ENCODE data around the gene DCDC2C.

The DCDC2C gene

GRCh38 chr2:3709225-3709624, 5.8 kb downstream of the DCDC2C start:
- no peak for DNase-seq (ENCODE audit: low spot score)

GRCh38 chr2:3712424-3712823, 9.0 kb downstream of the DCDC2C start:
- DNase-seq (ENCODE audit: low spot score), result no peak

- no peak for DNase-seq (ENCODE audit: low spot score)
Observed at GRCh38 chr2:3712831-3713503, 9.6 kb downstream of the DCDC2C start.

- DNase-seq (ENCODE audit: low spot score), result no peak
Observed at GRCh38 chr2:3718679-3719078, 15.3 kb downstream of the DCDC2C start.

- DNase-seq (ENCODE audit: low spot score), result no peak
Observed at GRCh38 chr2:3725002-3725401, 21.6 kb downstream of the DCDC2C start.

- no peak for DNase-seq (ENCODE audit: low spot score)
Observed at GRCh38 chr2:3725458-3726250, 22.3 kb downstream of the DCDC2C start.

- no peak for DNase-seq (ENCODE audit: low spot score)
Observed at GRCh38 chr2:3726511-3726910, 23.1 kb downstream of the DCDC2C start.

- DNase-seq (ENCODE audit: low spot score), result no peak
Observed at GRCh38 chr2:3727397-3728045, 24.1 kb downstream of the DCDC2C start.

GRCh38 chr2:3728104-3729054, 25.0 kb downstream of the DCDC2C start:
- DNase-seq (ENCODE audit: low spot score), result no peak

GRCh38 chr2:3729055-3729448, 25.7 kb downstream of the DCDC2C start:
- no peak for DNase-seq (ENCODE audit: low spot score)

- no peak for DNase-seq (ENCODE audit: low spot score)
Observed at GRCh38 chr2:3729786-3730185, 26.4 kb downstream of the DCDC2C start.

GRCh38 chr2:3730646-3731045, 27.3 kb downstream of the DCDC2C start:
- no peak for DNase-seq (ENCODE audit: low spot score)

GRCh38 chr2:3731829-3732228, 28.5 kb downstream of the DCDC2C start:
- DNase-seq (ENCODE audit: low spot score), result no peak

GRCh38 chr2:3736112-3736511, 32.7 kb downstream of the DCDC2C start:
- DNase-seq (ENCODE audit: low spot score), result no peak

- no peak for DNase-seq (ENCODE audit: low spot score)
Observed at GRCh38 chr2:3737128-3737527, 33.8 kb downstream of the DCDC2C start.

GRCh38 chr2:3738454-3738853, 35.1 kb downstream of the DCDC2C start:
- DNase-seq (ENCODE audit: low spot score), result no peak

GRCh38 chr2:3739313-3739712, 35.9 kb downstream of the DCDC2C start:
- peak; percentile 5 for DNase-seq (ENCODE audit: low spot score)

GRCh38 chr2:3741396-3741795, 38.0 kb downstream of the DCDC2C start:
- peak; percentile 8 for DNase-seq (ENCODE audit: low spot score)

- peak; percentile 37 for DNase-seq (ENCODE audit: low spot score)
Observed at GRCh38 chr2:3741867-3742602, 38.7 kb downstream of the DCDC2C start.

GRCh38 chr2:3742743-3743508, 39.6 kb downstream of the DCDC2C start:
- peak; percentile 20 for DNase-seq (ENCODE audit: low spot score)
